Neural progenitor cell (in vitro differentiated cells): ENCODE data around the gene SPINDOC.

Source experiments
- CTCF ChIP-seq: fragments of 200-600 bp; sonication (generic); IDR thresholded peaks from 2 replicates; pipeline ENCODE4 v1.5.1; 2017; ENCODE audit warnings: antibody characterized with exemption, mild to moderate bottlenecking
- EZH2 ChIP-seq: fragments of 200-600 bp; sonication (generic); IDR thresholded peaks from 2 replicates; pipeline ENCODE4 v1.6.1; 2017; ENCODE audit warnings: antibody characterized with exemption, mild to moderate bottlenecking, moderate library complexity

GRCh38 chr11:63838678-63839507 lies 25.6 kb downstream of the SPINDOC start, which contains the start of gene MARK2:
- TF ChIP-seq CTCF: no peak
- no peak for TF ChIP-seq EZH2
